Measurements from ENCODE around the gene CHST11.
A peak's percentile ranks its signal among the peaks of the same experiment; 100 is the strongest.
"Not testable (repeated sequence)": the region's sequence is repeated elsewhere in the genome, so short reads cannot be mapped to it uniquely, and the experiment has no call there.

The CHST11 gene

GRCh38 chr12:104506676-104507401, 50.1 kb downstream of the CHST11 start:
- DNase-seq: no peak

DNA sequence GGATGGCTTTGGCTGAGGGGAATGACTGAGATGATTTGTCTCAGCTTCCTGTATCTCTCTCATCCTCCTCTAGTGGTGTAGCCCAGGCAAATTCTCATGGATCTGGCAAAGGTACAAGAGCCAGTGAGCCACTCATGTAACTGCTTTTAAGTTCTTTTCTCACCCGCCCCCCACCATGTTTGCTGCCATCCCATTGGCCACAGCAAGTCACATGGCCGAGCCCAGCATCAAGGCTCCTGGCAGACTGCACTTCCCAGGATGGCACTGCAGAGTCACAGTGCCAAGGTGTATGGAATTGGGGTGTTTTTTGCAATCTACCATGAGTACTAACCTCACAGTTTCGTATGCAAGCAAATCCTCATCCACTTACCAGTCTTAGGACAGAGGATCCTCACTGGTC, 50.9 kb downstream of the CHST11 start:
- DNase-seq: no peak

GRCh38 chr12:104508752-104509446, 52.2 kb downstream of the CHST11 start:
- no peak for DNase-seq

DNA sequence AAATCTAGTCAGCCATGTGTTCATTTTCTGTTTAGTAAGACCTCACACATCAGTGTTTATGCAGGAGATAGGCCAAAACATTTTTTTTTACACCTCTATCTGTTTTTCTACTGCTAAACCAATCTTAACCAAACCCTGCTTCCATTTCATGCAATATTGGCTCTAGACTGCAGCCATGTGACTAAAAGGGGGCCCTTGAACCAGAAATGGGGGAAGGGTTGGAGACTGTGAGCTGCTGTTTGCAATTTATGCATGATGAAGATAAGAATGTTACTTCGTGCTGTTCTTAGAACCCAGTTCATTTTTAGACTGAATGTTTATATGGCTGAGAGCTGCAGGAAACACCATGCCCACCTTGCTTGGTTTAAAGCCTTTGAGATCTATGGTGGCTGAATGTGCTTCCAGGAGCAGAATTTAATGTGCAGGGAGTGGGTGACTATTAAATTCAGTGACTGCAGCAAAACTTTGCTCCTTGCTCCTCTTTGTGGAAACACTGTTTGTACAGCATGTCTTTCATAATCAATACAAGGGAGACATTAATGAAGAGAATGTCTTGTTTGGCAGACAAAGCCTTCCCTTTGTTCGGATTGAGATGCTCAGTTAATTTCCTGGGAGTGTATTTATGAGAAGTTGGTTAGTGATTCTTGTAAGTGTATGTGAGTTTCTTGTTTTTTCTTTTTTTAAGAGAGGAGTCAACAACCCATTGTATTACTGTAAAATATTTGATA, 53.6 kb downstream of the CHST11 start:
- DNase-seq: no peak

GRCh38 chr12:104510873-104511440, 54.2 kb downstream of the CHST11 start:
- no peak for DNase-seq

GRCh38 chr12:104513681-104514080, 56.9 kb downstream of the CHST11 start:
- DNase-seq: no peak

DNA sequence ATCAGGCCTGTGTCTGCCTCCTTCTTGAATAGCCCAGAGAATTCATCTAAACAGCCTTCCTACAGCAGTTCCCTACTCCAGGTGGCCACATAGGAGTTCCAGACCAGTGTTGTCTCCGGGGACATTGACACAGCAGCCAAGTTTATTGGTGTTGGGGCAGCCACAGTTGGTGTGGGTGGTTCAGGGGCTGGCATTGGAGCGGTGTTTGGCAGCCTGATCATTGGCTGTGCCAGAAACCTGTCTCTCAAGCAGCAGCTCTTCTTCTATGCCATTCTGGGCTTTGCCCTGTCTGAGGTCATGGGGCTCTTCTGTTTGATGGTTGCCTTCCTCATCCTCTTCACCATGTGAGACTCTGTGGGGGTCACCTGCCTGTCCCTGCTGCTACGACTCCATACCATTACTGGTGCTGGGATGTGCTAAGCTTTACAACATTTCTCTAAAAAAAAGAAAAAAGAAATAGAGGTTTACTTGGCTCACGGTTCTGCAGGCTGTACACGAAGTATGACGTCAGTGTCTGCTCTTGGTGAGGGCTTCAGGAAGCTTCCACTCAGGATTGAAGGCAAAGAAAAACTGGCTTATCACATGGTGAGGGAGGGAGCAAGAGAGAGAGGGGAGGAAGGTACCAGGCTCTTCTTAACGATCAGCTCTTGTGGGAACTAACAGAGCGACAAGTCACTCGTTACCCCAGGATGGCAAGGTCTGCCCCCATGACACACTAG, 57.5 kb downstream of the CHST11 start:
- DNase-seq: no peak

DNA sequence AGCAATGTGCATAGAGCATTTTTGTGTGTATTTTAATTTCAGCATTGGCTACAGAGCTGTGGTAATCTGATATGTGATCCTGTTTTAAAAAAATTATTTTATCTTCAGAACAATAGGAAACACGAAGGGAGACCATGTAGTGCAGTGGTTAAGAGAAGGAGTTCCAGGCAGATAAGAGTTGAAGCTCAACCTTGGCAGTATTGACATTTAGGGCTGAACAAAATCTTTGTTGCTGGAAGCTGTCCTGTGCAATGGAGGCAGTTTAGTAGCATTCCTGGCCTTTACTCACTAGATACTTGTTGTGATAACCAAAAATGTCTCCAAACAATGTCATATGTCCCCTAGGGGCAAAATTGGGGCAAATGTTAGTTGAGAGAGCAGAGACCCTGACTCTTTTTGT, 59.2 kb downstream of the CHST11 start:
- DNase-seq: no peak

DNA sequence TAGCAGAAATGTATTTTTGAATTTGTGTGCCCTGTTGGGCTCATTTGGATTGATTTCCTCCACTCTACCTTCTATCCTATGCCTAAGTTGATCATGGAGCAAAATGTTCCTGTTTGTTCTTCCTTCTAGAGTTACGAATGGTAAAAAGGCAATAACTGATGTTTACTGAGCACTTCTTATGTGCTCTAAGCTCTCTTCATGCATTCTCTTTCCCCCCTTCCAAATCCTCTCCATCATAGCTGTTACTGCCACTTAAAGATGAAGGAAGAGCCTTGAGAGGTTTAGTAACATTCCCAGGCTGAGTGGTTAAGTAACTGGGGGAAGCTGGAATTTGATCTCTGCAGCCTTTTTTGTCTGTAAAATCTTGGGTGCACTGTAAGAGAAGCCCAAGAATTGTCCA, 60.1 kb downstream of the CHST11 start:
- DNase-seq: no peak

DNA sequence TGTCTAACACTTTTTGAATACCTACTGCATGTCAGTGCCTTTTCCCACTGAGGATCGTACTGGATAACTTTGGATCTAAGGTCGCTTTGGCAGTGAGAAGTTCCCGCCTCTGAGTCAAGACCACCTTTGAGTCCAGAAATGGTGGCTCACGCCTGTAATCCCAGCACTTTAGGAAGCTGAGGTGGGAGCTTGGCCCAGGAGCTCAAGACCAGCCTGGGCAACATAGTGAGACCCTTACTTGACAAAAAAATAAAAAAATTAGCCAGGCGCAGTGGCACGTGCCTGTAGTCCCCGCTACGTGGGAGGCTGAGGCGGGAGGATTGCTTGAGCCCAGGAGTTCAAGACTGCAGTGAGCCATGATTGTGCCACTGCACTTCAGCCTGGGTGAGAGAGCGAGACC, 61.1 kb downstream of the CHST11 start:
- no peak for DNase-seq

GRCh38 chr12:104519190-104520019, 62.7 kb downstream of the CHST11 start:
- peak in 1 of 2 experiments; percentile 14 for DNase-seq

DNA sequence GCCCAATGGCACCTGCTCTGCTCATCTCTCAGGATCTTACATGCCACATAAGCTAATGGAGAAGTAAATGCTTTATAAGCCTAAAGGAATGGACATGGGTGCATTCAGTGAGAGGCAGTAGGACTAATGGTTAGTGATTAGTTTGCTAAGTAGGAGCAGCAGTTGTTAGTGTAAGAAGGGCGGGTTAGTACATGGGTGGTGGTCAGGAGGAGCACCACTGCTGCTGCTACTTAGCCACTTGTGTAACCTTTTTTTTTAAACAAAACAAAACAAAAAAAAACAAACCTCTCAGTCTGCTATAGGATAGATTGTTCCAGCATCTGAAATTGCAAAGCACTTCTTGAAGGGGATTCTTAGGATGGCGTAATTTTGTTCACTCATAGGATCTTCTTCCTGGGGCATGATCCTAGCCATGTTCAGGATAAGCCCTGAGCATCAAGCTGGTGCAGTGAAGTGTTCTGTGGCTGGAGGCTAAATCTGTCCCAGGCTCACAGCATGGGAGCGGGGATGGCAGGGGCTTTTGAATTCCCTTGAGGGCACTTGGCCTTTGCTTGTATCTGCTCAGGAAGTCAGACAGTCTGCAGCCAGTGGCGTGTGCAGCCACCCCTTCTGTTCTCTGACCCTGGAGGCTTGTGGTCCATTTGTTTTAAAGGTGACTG, 63.6 kb downstream of the CHST11 start:
- no peak for DNase-seq

DNA sequence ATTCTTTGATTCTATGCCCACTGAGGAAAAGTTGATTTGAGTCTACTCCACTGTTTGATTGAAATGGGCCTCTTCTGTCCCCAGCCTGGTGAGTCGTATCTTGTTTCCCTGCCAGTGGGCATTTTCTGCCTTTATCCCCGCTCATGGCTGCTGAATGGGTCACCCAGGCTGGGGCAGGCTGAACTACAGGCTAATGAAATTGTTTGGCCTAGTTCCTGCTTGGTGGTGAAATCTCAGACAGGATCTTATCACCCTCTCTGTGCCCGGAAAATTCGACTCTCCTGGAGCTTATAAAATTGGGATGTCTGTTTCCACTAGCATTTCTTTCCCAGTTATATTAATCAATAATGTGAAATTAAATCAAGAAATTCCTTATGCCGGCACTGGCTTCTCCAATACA, 65.0 kb downstream of the CHST11 start:
- DNase-seq: no peak

- DNase-seq: no peak
Measured at GRCh38 chr12:104522985-104523722, 66.4 kb downstream of the CHST11 start.

GRCh38 chr12:104524034-104524832, 67.5 kb downstream of the CHST11 start:
- DNase-seq: no peak

DNA sequence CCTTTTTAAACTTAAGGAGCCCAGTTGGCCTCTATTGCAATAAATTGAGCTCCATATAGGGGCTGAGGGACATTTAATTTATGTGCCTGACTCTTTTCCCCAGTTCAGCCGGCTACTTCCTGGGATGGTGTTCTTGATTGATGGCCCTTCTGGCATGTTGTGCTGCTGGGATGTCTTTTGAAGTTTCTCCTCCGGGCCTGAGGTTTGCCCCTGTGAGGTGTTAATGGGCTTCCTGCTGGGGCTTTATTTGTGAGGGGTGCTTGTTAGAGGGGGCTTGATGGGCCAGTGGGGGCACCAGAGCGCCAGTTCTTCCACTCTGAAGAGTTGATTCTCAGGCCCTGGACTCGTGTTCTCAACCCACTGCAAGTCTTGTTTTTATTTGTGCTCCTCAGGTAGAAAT, 69.6 kb downstream of the CHST11 start:
- no peak for DNase-seq

GRCh38 chr12:104526751-104527150, 70.0 kb downstream of the CHST11 start:
- DNase-seq: no peak

- DNase-seq: not testable (repeated sequence)
Measured at GRCh38 chr12:104527653-104528052, 70.9 kb downstream of the CHST11 start.

DNA sequence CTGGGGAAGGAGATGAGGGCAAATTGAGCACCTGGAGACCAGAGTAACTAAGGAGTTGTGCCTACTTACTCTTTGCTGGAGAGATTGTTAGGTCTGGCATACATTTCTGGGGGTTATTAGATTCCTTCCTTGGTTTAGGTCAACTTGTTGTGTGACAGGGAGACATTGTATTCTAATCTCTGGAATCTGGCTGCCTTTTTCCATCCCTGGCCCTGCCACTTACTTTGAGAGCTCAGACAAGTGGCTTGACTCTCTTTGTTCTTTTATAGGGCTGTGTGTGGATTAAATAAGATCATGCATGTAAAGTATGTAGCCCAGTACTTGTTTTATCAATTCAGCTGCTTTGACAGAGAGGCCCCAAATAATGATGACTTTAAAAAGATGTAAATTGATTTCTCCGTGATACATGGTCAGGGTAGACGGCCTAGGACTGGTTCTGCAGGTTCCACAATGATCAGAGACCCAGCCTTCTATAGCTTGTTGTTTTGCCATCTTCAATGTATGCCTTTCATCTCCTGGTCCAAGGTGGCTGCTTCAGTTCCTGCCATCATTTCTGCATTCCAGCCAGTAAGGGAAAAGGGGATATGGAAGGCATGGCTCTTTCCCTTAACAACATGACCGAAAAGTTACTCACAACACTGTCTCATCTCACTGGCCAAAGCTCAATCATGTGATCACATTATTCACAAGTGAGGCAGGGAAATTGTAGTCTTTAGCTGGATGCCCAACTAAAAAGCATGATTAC, 72.6 kb downstream of the CHST11 start:
- DNase-seq: no peak
